ENCODE results near the gene NGF.

- TF ChIP-seq POLR2A (IDR thresholded peaks at IDR 0.05) (no peak), POLR2AphosphoS5 (IDR thresholded peaks at IDR 0.05) (no peak)
- TF ChIP-seq, protein P1, sequence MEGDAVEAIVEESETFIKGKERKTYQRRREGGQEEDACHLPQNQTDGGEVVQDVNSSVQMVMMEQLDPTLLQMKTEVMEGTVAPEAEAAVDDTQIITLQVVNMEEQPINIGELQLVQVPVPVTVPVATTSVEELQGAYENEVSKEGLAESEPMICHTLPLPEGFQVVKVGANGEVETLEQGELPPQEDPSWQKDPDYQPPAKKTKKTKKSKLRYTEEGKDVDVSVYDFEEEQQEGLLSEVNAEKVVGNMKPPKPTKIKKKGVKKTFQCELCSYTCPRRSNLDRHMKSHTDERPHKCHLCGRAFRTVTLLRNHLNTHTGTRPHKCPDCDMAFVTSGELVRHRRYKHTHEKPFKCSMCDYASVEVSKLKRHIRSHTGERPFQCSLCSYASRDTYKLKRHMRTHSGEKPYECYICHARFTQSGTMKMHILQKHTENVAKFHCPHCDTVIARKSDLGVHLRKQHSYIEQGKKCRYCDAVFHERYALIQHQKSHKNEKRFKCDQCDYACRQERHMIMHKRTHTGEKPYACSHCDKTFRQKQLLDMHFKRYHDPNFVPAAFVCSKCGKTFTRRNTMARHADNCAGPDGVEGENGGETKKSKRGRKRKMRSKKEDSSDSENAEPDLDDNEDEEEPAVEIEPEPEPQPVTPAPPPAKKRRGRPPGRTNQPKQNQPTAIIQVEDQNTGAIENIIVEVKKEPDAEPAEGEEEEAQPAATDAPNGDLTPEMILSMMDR (IDR thresholded peaks at IDR 0.05) = no peak
These were observed 41.9 kb upstream of the NGF start for GRCh38 chr1:115379943-115380342.

Measured in prostate gland (tissue), 2 donors.